22Rv1 (cell line): Measurements from ENCODE around the gene RUFY2.

Experiments used
- CTCF ChIP-seq: fragments of 450-650 bp; IDR thresholded peaks from 2 replicates; pipeline ENCODE4 v1.5.1; 2017; ENCODE audit warnings: mild to moderate bottlenecking
- ZFX ChIP-seq: fragments of 450-650 bp; IDR thresholded peaks from 2 replicates; pipeline ENCODE4 v1.6.1; 2017; ENCODE audit warnings: antibody characterized with exemption, borderline replicate concordance

- TF ChIP-seq CTCF = no peak
- TF ChIP-seq ZFX = no peak
Observed at GRCh38 chr10:68359189-68359588, 47.9 kb downstream of the RUFY2 start.
